GM21825 (cell line): Measurements from ENCODE around the gene DHCR24.
A peak's percentile ranks its signal among the peaks of the same experiment; 100 is the strongest.
"Not testable (repeated sequence)": the region's sequence is repeated elsewhere in the genome, so short reads cannot be mapped to it uniquely, and the experiment has no call there.

Source experiments
- ATAC-seq: cut with Tn5 transposase; IDR thresholded peaks from one replicate; pipeline ENCODE4 v1.9.1; 2021; ENCODE audit warnings: mild to moderate bottlenecking, moderate library complexity; ENCODE audit not compliant: unreplicated experiment

Gene DHCR24

GRCh38 chr1:54886724-54887664 is at the start of gene DHCR24:
TSS of gene DHCR24 (minus strand) at chr1:54887195. CDS start at chr1:54887119, 76 bp downstream.
- ATAC-seq = peak; percentile 91

- ATAC-seq = no peak
Observed at GRCh38 chr1:54936791-54937190, 49.8 kb upstream of the DHCR24 start.

- no peak for ATAC-seq
Observed at GRCh38 chr1:54934869-54935268, 47.9 kb upstream of the DHCR24 start.

- not testable (repeated sequence) for ATAC-seq
Observed at GRCh38 chr1:54934081-54934480, 47.1 kb upstream of the DHCR24 start.

- ATAC-seq = no peak
Observed at GRCh38 chr1:54931275-54931840, 44.4 kb upstream of the DHCR24 start.

- ATAC-seq = no peak
Observed at GRCh38 chr1:54929700-54930099, 42.7 kb upstream of the DHCR24 start.

GRCh38 chr1:54928327-54928726 is 41.3 kb upstream of the DHCR24 start:
- ATAC-seq = no peak

- no peak for ATAC-seq
Observed at GRCh38 chr1:54927472-54928240, 40.7 kb upstream of the DHCR24 start.

- no peak for ATAC-seq
Observed at GRCh38 chr1:54926970-54927369, 40.0 kb upstream of the DHCR24 start.

GRCh38 chr1:54922921-54923421 is 36.0 kb upstream of the DHCR24 start:
- no peak for ATAC-seq

- ATAC-seq = no peak
Observed at GRCh38 chr1:54922040-54922761, 35.2 kb upstream of the DHCR24 start.

- no peak for ATAC-seq
Observed at GRCh38 chr1:54919367-54920359, 32.7 kb upstream of the DHCR24 start.

- ATAC-seq = not testable (repeated sequence)
Observed at GRCh38 chr1:54911076-54911475, 24.1 kb upstream of the DHCR24 start.

- ATAC-seq = no peak
Observed at GRCh38 chr1:54906586-54906985, 19.6 kb upstream of the DHCR24 start.

- ATAC-seq = no peak
Observed at GRCh38 chr1:54904476-54905048, 17.6 kb upstream of the DHCR24 start.

GRCh38 chr1:54894271-54894670 is 7.3 kb upstream of the DHCR24 start:
- no peak for ATAC-seq

- ATAC-seq = no peak
Observed at GRCh38 chr1:54892586-54892985, 5.6 kb upstream of the DHCR24 start.

- ATAC-seq = no peak
Observed at GRCh38 chr1:54889132-54889725, 2.2 kb upstream of the DHCR24 start.
